Stimulated activated CD8-positive, alpha-beta memory T cell treated with anti-CD3 and anti-CD28 coated beads, Interleukin-15, amount 100 ng/mL, for 1 hour (primary cell): Measurements from ENCODE around the gene KIF20B.
"Not testable (repeated sequence)": the region's sequence is repeated elsewhere in the genome, so short reads cannot be mapped to it uniquely, and the experiment has no call there.

Source experiments
- DNase-seq: peaks from one replicate; pipeline ENCODE4 v3.0.0-alpha.2; 2020; ENCODE audit warnings: low read depth

KIF20B gene

DNA sequence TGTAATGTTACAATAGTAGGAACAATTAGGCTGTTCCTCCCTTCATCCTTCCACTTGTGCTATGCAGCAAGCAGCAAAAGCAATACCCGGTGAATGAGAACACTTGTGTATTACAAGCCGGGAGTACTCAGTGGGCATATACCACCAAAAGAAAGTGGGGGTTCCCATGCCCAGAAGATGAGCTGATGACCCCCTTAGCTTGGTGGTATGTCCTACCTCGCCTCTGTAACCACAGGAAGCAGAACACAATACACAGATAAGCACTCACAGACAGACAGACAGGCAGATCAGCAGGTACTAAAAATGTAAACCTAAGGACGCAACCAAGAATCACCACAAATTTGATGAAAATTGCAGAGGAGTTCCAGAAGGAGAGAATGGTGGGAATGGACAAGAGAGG lies 15.5 kb upstream of the KIF20B start:
- DNase-seq, result no peak

GRCh38 chr10:89690027-89690426 lies 11.4 kb upstream of the KIF20B start:
- no peak for DNase-seq

GRCh38 chr10:89692416-89692815 lies 9.0 kb upstream of the KIF20B start:
- DNase-seq, result no peak

- no peak for DNase-seq
These were observed 8.2 kb upstream of the KIF20B start for GRCh38 chr10:89693176-89693575.

DNA sequence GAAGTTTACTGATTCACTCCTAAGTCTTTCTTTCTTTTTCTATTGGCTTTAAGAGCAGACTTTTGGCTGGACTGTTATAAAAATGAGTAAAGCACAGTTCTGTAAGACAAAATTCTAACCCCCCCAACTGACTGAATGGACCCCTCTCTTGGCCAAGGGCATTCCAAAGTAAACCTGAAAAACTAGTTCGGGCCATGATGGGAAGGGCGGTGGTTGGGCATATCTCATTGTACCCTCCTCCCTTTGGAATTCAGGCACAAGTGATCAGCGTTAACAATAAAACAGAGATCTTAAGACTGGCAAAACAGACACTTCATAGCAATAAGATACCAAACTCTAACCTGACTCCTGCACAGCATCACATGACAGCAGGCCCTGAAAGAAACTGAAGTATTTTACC lies 6.1 kb upstream of the KIF20B start:
- no peak for DNase-seq

DNA sequence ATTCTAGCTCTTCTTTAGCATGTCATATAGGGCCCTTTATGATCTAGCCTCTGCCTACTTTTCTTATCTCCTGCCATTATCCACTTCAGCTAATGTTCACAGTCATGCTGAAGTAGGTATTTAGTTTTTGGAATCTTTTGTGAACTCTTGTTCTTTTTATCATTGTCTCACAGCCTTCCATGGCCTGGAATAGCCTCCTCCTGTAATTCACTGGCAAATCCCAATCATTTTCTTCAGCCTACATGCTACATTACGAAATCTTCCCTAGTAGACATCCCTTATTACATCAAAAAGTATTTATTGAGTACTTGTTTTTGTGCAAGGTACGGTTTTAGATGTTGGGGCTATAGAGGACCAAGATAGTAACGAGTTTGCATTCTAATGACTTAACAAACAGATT lies 3.4 kb upstream of the KIF20B start:
- DNase-seq, result no peak

DNA sequence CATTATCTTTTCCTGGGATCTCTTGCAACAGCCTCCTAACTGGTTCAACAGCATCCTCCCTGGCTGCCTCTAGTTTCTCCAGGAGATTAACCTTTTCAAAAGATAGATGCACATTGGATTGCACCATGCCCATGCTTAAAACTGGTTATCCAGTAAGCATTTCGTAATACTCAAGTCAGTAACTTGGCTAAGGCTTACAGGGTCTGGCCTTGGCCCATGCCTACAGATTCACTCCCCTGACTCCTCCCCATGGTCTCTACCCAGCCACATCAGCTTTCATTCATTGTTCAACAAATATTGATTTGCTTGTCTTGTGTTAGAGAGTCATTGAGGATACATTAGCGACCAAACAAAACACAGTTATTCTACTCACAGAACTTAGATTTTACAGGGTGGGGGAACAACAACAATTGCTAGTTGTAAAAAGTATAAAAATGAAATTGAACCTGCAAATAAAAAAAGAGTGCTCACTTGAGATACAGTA lies 1.8 kb upstream of the KIF20B start:
- DNase-seq, result no peak

DNA sequence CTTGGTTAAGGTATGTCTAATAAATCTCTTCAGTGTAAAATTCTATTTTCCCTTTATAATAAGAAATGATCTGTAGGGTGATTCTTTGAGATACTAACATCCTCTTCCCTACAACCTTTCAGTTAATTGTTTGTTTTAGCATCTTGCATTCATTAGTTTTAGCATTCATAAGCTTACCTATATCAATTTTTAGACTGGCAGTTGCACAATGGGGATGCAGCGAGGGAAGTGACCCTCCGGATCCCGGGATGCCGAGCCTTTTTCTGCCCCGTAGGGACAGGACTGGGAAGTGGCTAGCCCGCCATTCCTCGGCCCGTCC lies 508 bp upstream of the KIF20B start:
- DNase-seq, result no peak

DNA sequence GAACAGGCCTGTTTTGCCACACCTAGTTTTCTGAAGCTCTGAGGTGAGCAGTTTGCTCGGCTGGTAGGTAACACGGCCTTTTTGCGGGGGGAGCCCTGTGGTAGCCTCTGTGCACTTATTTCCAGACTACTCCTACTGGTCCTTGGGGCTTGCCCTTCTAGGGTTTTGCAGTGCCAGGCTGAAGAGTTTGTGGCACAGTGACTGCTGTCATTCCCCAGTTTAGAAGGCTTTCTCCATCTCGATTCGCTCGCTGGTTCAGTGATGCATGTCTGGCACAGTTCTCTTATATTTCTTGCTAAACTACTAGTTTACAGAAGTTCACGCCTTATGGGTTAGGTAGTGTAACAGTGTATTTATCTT lies 711 bp downstream of the KIF20B start:
- DNase-seq, result no peak

- no peak for DNase-seq
These were observed 4.1 kb downstream of the KIF20B start for GRCh38 chr10:89705466-89705865.

GRCh38 chr10:89706011-89706410 lies 4.6 kb downstream of the KIF20B start:
- DNase-seq, result no peak

DNA sequence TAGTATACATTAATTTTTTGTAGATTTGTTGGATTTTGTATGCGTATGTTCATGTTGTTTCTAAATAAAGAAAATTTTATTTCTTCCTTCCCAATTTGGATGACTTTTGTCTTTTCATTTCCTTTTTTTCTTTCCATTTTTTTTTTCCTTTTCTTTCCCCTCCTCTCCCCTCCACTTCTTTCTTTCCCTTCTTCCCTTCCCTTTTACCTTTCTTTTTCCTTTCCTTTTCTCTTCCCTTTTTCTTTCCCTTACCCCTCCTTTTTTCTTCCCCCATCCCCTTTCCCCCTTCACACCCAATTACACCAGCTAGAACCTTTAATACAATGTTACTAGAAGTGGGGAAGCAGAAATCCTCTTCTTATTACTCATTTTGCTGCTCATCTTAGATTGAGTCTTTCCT lies 6.0 kb downstream of the KIF20B start:
- no peak for DNase-seq

GRCh38 chr10:89710753-89711152 lies 9.4 kb downstream of the KIF20B start:
- no peak for DNase-seq

DNA sequence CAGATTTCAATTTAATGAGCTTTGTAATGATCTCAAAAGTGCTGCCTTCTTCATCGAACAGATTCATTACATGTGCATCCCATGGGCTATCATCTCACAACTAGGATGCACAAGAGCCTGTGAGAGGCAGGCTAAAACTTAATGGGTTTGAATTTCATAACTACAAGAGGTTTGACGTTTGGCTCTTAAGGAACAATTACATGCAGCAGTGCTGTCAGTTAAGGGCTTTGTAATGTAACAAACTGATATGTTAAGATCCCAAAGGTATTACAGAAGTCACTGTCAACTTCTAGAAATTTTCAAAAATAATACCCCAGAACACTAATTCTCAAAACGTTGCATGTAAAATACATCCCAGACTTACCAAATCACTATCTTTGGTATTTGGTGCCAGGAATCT lies 33.2 kb downstream of the KIF20B start:
- DNase-seq, result no peak

DNA sequence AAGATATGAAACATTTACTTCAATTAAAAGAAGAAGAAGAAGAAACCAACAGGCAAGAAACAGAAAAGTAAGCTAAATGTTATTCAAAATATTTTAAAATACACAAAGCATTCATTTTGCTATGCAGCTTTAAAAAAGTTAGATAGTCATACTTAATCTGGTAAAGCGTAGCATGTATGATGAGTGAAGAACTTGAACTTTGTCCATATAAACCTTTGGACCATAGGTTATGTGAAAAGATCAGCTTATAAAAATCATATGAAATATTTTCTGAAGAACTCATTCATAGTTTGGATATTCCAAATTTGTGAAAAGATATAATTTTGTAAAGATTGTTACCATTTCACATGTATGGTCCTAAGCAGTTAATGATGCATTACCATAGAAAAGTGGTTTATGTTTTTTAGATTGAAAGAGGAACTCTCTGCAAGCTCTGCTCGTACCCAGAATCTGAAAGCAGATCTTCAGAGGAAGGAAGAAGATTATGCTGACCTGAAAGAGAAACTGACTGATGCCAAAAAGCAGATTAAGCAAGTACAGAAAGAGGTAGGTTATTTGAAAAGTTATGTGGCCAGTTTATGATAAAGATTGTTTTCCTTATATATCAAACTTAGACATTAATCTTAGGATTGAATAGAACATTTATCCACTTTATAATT lies 37.3 kb downstream of the KIF20B start:
- no peak for DNase-seq

GRCh38 chr10:89741126-89741762 lies 39.9 kb downstream of the KIF20B start:
- no peak for DNase-seq

DNA sequence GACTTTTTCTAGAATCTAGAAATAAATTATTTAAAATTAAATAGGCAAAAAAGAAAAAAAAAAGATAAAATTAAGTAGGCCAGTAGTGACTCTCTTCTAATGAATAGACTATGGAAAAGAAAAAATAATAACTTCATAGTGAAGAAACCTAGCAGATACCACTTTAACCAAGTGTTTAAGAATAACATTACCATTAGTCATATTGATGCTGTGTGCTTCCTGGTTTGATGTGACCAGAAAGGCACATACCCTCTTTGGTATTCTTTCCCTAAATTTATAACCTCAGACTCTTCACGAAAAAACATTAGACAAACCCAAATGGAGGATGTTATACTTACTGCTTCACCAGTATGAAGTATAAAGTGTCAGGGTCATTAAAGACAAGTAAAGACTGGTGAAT lies 42.6 kb downstream of the KIF20B start:
- DNase-seq, result no peak

- no peak for DNase-seq
These were observed 44.5 kb downstream of the KIF20B start for GRCh38 chr10:89745903-89746302.

GRCh38 chr10:89750441-89750840 lies 49.1 kb downstream of the KIF20B start:
- DNase-seq, result no peak

DNA sequence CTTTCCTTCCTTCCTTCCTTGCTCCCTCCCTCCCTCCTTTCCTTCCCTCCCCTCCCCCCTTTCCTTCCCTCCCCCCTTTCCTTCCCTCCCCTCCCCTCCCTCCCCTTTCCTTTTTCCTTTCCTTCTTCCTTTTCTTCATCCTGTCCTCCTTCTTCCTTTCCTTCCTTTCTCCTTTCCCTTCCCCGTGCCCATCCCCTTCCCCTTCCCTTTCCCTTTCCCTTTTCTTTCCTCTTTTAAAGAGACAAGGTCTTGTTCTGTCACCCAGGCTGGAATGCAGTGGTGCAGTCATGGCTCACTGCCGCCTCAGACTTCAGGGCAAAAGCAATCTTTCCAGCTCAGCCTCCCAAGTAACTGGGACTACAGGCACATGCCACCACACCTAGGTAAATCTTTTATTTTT lies 54.0 kb downstream of the KIF20B start:
- DNase-seq, result no peak

- DNase-seq, result no peak
These were observed 58.1 kb downstream of the KIF20B start for GRCh38 chr10:89759531-89759930.

DNA sequence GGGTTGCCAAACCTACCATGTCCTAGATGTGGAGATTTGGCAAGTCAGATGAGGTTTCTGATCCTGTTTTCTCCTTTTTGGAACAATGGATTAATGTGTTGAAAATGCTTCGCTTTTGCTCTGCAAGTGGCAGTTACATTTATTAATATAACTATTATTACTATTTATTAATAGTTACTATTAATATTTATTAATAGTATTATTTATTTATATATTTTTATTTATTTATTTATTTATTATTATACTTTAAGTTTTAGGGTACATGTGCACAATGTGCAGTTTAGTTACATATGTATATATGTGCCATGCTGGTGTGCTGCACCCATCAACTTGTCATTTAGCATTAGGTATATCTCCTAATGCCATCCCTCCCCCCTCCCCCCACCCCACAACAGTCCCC lies 62.3 kb downstream of the KIF20B start:
- DNase-seq, result not testable (repeated sequence)

DNA sequence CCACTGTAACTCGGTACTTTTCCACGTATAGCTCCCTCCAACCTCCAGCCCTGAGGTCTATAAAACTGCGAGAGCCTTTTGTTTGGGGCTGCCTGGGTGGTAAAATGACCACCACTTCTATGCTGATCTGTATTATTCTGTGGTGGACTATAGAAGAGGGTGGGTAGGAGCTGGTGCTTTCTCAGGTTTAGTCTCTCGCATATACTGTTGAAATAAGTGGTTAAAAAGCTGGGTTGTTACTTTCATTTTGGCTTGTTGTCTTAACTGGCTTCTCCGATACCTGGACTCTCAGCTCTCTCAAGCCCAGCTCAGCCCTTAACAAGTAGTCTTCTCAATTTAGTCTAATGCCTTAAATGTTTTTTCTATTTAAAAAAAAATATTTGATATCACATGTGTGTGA lies 70.3 kb downstream of the KIF20B start:
- no peak for DNase-seq

DNA sequence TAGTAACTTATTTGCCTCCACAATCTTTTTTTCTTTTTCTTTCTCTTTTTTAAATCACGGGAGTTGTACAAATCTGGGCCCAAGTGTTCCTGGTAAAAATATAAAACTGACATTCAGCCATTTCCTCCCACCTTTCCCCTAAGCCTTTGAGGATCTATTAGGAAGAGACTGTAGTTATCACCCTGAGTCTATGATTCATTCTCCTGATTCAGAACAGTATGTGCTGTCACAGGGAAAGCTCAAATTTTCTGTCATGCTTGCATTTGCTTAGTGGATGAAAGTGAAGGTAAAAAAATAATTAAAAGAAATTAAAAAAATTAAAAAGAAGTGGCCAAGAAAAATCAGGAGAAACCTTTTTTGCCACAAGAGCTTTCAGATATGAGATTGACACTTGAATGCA lies 71.7 kb downstream of the KIF20B start:
- no peak for DNase-seq
